Measurements from ENCODE around the gene AZU1. TPM values are rescaled to one million over a fixed set of nuclear protein-coding genes. Genes with fewer than 3 reads are reported as not detected.

Gene AZU1
- total RNA-seq, 4 donors from 2014 or later = not detected

DNA sequence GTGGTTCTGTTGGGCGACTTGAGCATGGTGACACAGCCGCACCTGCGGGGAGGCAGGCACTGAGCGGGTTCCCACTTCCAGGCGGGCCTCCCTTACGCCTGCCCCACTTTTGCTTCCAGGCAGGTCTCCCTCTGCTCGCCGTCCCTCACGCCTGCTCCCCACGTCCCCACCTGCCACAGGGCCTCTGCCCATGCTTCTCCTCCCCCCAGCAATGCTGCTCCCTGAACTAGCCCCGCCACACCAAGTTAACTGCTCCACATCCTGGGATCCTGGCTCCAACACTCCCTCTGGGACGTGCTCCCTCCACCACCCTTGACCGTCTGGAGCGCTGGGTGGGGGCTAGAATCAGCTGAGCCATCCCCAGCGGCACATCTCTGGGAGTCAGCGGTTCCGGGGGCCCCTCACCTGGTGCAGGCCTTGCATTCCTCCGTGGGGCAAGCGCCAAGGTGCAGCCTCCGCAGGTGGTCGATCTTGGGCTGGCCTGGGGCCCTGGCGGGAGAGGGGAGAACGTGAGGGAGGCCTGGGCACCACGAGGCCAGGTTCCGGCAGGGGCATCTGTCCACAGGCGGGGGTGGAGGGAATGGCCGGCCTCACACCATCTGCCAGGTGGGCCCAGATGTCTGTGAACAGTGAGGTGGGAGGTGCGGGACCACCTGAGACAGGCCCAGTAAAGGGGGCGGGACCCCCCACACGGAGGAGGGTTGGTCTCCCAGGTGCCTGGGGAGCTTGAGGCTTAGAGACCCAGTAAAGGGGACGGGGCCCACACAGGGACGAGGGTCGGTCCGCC, 41.0 kb downstream of the AZU1 start:
- no peaks in the 10 kb centered on the region for H3K27me3 ChIP-seq
- no peaks in the 10 kb centered on the region for H3K9me3 ChIP-seq
- no peak for DNase-seq
- peaks cover 25 to 55% (median 27%) of the 10 kb centered on the region in 3 donors for H3K4me1 ChIP-seq
- TF ChIP-seq POLR2A (IDR thresholded peaks at IDR 0.05) = no peak
- no peak for TF ChIP-seq CTCF (IDR thresholded peaks at IDR 0.05)
- WGBS, 2 donors = 91 to 92% methylated on average over 11 to 12 of the region's 34 CpGs
- peak overlapping the region; percentile 57 to 89 (median 82) for H3K27ac ChIP-seq
- no peak overlapping the region for H3K4me3 ChIP-seq
- intact Hi-C loops (cut with DNase I) = no loop called here
- H3K36me3 ChIP-seq = peaks cover 11 to 47% (median 23%) of the 10 kb centered on the region in 3 donors

- TF ChIP-seq POLR2A (IDR thresholded peaks at IDR 0.05) (no peak), CTCF (IDR thresholded peaks at IDR 0.05) (no peak)
- no peak for DNase-seq
- Histone ChIP-seq H3K27me3 (no peaks in the 10 kb centered on the region), H3K9me3 (no peaks in the 10 kb centered on the region), H3K4me1 (peaks cover 25 to 55% (median 27%) of the 10 kb centered on the region in 3 donors), H3K36me3 (peaks cover 12 to 54% (median 23%) of the 10 kb centered on the region in 3 donors), H3K4me3 (no peak overlapping the region), H3K27ac (peak overlapping the region; percentile 57 to 89 (median 82))
- intact Hi-C loops (cut with DNase I) = no loop called here
- WGBS, 2 donors = 24 to 59% methylated on average over 12 to 13 of the region's 29 CpGs
Observed at GRCh38 chr19:869245-870177, 41.9 kb downstream of the AZU1 start.

- Histone ChIP-seq H3K36me3 (peaks cover 14 to 62% (median 25%) of the 10 kb centered on the region in 3 donors), H3K27ac (peak overlapping the region; percentile 57 to 89 (median 82)), H3K27me3 (no peaks in the 10 kb centered on the region), H3K9me3 (no peaks in the 10 kb centered on the region), H3K4me1 (peaks cover 25 to 60% (median 27%) of the 10 kb centered on the region in 3 donors), H3K4me3 (no peak overlapping the region)
- DNase-seq = no peak
- 72 to 92% methylated on average over 6 to 8 of the region's 8 CpGs for WGBS, 2 donors
- no peak for TF ChIP-seq CTCF (IDR thresholded peaks at IDR 0.05)
- TF ChIP-seq POLR2A (IDR thresholded peaks at IDR 0.05) = no peak
- intact Hi-C loops (cut with DNase I) = no loop called here
Observed at GRCh38 chr19:870314-870713, 42.7 kb downstream of the AZU1 start.

DNA sequence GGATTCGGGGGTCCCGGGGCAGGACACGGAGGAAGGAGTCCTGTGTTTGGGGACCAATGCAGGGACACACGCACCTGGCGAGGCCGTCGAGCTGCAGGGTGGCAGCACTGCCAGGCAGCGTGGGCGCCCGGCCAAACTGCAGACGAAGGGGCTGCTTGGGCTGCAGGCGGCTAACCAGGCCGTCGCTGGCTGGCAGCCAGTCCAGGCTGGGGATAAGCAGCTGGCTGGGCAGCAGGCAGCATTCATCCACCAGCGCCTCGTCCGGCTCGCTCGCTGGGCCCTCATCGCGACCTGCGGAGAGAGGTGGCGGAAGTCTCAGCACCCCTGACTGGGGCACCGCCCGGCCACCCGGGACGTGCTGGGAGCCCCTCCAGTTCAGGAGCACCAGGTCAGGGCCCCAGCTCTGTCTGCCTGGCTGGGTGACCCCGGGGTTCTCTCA, 43.3 kb downstream of the AZU1 start:
- WGBS, 2 donors = 94% methylated on average over 3 of the region's 28 CpGs; no CpG with 5 or more reads in 1 of the 2 donors
- Histone ChIP-seq H3K4me1 (peaks cover 25 to 60% (median 27%) of the 10 kb centered on the region in 3 donors), H3K27ac (peak overlapping the region in 2 of 4 donors; percentile 25 to 61), H3K4me3 (no peak overlapping the region), H3K9me3 (no peaks in the 10 kb centered on the region), H3K27me3 (no peaks in the 10 kb centered on the region), H3K36me3 (peaks cover 16 to 68% (median 31%) of the 10 kb centered on the region in 3 donors)
- TF ChIP-seq POLR2A (IDR thresholded peaks at IDR 0.05) = no peak
- TF ChIP-seq CTCF (IDR thresholded peaks at IDR 0.05) = no peak
- no peak for DNase-seq
- intact Hi-C loops (cut with DNase I) = no loop called here
